ENCODE measurements around the gene PTPN4.

DNA sequence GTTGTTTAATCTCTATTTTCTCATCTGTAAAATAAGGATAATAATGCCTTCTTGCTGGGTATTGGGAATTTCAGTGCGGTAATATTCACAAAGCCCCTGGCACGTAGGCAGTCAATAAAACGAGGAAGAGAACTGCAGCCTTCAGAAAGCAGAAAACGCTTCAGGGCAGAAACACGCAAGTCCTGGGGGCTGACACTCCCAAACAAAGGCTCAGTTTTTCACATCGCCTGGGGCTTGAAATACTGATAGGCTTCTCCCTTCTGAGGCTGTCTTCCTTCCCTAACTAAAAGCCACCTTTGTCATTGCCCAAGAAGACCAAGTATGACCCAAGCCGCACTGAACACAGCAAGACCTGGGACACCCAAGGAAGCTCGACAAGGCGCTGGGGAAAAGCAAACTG lies 48.4 kb upstream of the PTPN4 start:
- no peak for TF ChIP-seq GABPA (IDR thresholded peaks at IDR 0.05; ENCODE audit: low read depth)
- TF ChIP-seq, protein P1, sequence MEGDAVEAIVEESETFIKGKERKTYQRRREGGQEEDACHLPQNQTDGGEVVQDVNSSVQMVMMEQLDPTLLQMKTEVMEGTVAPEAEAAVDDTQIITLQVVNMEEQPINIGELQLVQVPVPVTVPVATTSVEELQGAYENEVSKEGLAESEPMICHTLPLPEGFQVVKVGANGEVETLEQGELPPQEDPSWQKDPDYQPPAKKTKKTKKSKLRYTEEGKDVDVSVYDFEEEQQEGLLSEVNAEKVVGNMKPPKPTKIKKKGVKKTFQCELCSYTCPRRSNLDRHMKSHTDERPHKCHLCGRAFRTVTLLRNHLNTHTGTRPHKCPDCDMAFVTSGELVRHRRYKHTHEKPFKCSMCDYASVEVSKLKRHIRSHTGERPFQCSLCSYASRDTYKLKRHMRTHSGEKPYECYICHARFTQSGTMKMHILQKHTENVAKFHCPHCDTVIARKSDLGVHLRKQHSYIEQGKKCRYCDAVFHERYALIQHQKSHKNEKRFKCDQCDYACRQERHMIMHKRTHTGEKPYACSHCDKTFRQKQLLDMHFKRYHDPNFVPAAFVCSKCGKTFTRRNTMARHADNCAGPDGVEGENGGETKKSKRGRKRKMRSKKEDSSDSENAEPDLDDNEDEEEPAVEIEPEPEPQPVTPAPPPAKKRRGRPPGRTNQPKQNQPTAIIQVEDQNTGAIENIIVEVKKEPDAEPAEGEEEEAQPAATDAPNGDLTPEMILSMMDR (IDR thresholded peaks at IDR 0.05; ENCODE audit: insufficient read depth, low read length): no peak
- TF ChIP-seq, protein P2, sequence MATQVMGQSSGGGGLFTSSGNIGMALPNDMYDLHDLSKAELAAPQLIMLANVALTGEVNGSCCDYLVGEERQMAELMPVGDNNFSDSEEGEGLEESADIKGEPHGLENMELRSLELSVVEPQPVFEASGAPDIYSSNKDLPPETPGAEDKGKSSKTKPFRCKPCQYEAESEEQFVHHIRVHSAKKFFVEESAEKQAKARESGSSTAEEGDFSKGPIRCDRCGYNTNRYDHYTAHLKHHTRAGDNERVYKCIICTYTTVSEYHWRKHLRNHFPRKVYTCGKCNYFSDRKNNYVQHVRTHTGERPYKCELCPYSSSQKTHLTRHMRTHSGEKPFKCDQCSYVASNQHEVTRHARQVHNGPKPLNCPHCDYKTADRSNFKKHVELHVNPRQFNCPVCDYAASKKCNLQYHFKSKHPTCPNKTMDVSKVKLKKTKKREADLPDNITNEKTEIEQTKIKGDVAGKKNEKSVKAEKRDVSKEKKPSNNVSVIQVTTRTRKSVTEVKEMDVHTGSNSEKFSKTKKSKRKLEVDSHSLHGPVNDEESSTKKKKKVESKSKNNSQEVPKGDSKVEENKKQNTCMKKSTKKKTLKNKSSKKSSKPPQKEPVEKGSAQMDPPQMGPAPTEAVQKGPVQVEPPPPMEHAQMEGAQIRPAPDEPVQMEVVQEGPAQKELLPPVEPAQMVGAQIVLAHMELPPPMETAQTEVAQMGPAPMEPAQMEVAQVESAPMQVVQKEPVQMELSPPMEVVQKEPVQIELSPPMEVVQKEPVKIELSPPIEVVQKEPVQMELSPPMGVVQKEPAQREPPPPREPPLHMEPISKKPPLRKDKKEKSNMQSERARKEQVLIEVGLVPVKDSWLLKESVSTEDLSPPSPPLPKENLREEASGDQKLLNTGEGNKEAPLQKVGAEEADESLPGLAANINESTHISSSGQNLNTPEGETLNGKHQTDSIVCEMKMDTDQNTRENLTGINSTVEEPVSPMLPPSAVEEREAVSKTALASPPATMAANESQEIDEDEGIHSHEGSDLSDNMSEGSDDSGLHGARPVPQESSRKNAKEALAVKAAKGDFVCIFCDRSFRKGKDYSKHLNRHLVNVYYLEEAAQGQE (IDR thresholded peaks at IDR 0.05; ENCODE audit: insufficient replicate concordance, low read depth): no peak
